Mesenteric fat pad (tissue), 1 donor: Measurements from ENCODE around the gene CENPT. TPM values are rescaled to one million over a fixed set of nuclear protein-coding genes. Genes with fewer than 3 reads are reported as not detected.
"Not testable (repeated sequence)": the region's sequence is repeated elsewhere in the genome, so short reads cannot be mapped to it uniquely, and the experiment has no call there.

Experiments used
- DNase-seq: peaks from one replicate; pipeline ENCODE4 v3.0.0-alpha.2; 2020; ENCODE audit warnings: low spot score
- total RNA-seq: library from RNA; stranded (reverse); fragmentation: NEBNext Ultra II Directional; extraction: Animal tissue kit (Norgen Biotek cat#: 25700); gene quantifications from one replicate; pipeline ENCODE4 v1.2.1, GENCODE V29; 2021
- donor health status: DM: yes; HTN: yes; CAD: no.

Gene CENPT
- total RNA-seq, 1 donor from 2014 or later, result 35.5 TPM

DNA sequence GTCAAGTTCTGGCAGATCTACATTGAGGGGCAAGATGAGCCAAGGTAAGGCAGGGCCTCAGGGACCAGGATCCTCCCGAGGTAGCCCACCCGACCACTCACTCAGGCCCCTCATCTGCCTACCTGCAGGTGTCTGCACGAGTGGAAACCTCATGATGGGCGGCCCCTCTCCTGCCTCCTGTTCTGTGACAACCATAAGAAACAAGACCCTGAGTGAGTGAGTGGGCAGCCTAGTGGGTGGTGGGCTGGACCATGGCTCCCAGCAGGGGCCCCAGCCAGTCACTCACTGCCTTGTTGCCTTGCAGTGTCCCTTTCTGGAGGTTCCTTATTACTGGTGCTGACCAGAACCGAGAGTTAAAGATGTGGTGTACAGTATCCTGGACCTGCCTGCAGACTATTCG, 30.7 kb upstream of the CENPT start:
- DNase-seq, result no peak

DNA sequence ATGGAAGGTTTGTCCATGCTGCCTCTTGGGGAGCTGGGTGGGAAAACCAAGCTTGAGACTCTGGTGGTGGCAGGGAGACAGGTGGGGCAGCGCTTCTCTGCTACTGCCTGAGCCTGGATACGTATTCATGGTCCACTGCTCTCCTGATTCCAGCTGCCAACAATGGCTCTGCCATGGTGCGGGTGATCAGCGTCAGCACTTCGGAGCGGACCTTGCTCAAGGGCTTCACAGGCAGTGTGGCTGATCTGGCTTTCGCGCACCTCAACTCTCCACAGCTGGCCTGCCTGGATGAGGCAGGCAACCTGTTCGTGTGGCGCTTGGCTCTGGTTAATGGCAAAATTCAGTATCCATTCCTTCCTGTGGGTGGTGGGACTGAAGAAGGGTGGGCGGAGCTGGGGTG, 29.6 kb upstream of the CENPT start:
- DNase-seq, result no peak

DNA sequence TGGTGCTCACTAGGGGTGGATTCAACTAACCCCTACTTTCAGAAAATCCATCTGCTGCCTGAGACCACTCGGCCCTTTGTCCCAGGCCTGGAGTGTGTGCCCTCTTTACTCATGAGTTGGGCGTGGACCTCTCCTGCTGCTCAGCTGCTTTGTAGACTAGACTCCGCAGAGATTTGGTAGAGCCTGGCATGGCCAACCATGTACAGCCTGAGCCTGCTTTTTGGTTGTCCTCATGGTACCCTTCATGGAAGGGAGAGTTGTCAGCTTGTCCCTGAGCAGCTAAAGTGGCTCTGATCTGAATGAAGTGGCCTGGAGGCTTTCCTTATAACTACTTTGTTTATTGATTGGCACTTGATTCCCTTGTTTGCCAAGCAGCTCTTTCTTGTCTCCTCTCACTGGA, 26.9 kb upstream of the CENPT start:
- DNase-seq, result no peak

- DNase-seq, result no peak
Measured at GRCh38 chr16:67873435-67874370, 26.2 kb upstream of the CENPT start.

- DNase-seq, result peak; percentile 97
Measured at GRCh38 chr16:67872631-67873434, 25.3 kb upstream of the CENPT start, which contains the start of gene EDC4. Gene EDC4 (plus strand): TSS chr16:67873052. CDS start chr16:67873262, 210 bp downstream.

- no peak for DNase-seq
Measured at GRCh38 chr16:67872131-67872630, 24.7 kb upstream of the CENPT start.

DNA sequence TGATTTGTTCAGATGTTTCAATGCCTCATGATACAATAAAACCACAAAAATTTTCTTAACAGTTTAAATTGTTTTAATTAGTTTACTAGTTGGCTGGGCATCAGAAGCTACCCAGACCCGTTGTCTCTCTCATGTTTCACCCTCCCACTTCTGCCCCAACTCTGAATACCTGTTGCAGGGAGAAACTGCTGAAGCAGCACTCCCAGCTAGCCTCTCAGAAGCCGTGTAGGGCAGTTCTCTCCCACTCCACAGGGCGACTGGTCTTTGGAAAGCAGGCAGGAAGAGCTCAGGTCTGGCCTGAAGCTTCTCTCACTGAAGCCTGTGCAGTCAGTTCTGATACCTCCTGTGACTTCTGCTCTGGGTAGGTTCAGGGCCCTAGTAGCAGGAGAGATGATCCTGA, 23.8 kb upstream of the CENPT start:
- DNase-seq, result no peak

- DNase-seq, result no peak
Measured at GRCh38 chr16:67869653-67870052, 22.2 kb upstream of the CENPT start.

DNA sequence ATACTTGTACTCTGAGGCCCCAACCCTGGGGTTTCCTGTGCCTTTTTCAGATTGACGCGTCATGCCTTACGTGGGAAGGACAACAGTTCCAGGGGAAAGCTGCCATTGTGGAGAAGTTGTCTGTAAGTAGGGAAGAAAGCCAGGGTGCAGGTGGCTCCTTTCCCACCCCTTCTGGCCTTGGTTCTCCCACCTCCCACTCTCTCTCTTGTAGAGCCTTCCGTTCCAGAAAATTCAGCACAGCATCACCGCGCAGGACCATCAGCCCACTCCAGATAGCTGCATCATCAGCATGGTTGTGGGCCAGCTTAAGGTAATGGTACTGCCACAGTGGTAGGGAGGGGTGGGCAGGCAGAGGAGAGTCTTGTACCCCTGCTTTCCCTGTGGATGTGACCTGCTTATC, 20.8 kb upstream of the CENPT start:
- DNase-seq, result no peak

GRCh38 chr16:67865318-67865717, 17.8 kb upstream of the CENPT start:
- DNase-seq, result no peak

GRCh38 chr16:67864594-67864993, 17.1 kb upstream of the CENPT start:
- DNase-seq, result no peak

DNA sequence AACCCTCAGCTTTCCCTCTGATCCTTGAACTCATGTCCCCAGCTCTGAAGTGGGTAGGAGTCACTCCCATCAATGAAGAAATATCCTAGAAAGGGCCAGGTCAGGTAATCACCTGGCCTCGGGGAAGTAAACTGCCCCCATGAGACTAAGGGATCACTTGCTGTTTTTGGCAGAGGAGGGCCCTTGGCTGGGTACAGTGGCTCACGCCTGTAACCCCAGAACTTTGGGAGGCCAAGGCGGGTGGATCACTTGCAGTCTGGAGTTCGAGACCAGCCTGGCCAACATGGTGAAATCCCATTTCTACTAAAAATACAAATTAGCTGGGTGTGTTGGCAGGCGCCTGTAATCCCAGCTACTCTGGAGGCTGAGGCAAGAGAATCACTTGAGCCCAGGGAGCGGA, 16.6 kb upstream of the CENPT start:
- DNase-seq, result not testable (repeated sequence)

DNA sequence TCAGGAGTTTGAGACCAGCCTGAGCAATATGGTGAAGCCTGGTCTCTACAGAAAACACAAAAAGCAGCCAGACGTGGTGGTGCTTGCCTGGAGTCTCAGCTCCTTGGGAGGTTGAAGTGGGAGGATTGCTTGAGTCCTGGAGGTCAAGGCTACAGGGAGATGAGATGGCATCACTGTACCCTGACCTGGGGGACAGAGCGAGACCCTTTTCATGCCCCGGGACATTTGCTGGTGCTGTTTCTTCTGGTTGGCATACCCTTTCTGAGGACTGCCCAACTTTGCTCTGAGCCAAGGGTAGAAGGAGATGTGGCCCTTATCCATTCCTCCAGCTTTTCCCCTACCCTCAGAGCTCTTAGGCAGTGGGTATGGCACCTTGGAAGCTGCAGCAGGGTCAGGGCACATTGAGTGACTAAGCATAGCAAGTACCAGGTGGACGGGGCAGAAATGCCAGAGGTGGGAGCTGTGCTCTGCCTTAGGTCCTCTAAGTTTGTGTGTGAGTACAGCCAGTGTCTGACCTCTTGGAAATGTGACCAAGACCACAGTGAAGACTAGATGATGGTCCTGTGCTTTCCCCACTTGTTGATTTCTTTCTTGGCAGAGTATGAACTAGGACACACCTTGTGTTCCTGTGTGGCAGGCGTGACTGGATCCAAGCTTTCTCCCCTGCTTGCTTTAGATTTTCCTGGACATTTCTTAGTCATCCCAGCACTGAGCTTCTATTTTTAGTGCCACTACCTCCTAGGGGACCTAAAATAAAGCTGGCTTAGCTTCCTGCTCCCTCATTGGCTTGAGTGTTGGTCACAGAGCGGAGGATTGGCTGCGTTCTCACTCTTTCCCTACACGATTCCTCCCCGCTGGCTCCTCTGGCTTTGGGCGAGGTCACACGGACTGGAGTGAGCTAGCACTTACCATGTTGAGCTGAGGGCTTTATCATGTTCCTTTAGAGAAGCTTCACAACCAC, 15.4 kb upstream of the CENPT start:
- no peak for DNase-seq

DNA sequence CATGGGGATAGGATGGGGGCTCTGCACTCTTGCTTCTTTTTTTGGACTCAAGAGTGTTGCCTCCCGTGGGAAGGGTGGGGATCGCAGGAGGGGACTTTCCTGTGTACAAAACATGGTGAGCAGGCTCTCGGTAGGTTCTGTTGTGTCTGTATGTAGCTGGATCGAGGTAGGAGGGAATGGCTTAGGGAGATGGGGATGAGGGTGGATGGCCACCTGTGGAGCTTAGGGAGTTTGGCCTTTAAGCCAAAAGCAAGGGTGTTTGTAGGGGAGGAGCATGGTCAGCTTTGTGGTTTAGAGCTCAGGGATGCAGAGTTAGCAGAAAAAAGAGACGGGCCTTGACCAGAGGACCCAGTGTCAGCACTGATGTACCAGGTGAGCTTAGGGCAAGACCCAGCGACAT, 14.4 kb upstream of the CENPT start:
- no peak for DNase-seq

DNA sequence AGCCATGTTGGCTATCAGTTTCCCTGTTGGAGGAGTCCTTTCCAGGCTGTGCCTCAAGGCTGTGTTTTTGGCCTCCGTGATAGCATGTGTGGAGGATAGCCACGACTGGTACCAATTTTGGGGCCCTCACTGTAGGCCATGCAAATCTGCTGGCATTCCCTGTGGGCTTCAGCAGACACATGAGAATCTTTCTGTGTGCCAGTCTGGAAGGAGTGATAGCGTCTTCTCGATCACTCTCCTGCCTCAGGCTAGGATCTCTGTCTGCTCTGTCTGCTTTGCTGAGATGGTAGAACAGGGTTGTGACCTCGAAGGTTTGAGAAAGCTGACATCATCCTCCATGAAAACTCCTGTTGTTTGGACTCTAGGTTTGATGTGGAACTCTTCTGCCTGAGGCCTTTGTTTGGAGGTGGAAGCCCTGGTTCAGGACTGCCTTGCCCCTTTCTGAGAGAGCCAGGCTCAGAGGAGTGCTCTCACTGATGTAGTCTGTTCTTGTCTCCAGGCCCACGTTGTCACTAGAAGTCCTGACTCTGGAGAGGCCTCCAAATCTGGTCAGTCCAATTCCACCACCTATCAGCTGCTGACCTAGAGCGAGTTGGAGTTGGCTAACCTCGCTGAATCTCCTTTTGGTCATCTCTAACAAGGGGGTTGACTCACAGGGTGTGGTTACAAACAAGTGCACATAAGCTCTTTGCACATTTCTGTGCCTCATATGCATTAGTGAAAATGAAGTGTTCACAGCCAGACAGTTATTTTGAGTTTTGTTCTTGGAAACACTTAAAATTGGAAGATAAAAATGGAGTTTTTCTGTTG, 13.3 kb upstream of the CENPT start:
- no peak for DNase-seq

DNA sequence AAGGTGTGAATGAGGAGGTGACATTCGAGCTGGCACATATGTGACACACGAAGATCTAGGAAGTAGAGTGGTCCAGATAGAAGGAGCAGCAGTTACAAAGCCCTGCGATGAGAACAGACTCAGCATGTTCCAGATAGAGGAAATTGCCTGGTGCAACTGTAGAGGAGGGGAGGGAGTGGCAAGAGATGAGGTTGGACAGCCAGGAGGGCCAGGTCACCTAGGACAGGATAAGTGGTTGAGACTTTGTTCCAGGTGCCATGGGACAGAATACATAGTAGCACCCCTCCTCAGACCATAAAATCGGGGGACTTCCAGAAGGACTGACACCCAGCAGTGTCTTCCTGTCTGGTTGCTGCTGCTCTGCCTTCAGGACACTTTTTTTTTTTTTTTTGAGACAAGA, 11.0 kb upstream of the CENPT start:
- no peak for DNase-seq

DNA sequence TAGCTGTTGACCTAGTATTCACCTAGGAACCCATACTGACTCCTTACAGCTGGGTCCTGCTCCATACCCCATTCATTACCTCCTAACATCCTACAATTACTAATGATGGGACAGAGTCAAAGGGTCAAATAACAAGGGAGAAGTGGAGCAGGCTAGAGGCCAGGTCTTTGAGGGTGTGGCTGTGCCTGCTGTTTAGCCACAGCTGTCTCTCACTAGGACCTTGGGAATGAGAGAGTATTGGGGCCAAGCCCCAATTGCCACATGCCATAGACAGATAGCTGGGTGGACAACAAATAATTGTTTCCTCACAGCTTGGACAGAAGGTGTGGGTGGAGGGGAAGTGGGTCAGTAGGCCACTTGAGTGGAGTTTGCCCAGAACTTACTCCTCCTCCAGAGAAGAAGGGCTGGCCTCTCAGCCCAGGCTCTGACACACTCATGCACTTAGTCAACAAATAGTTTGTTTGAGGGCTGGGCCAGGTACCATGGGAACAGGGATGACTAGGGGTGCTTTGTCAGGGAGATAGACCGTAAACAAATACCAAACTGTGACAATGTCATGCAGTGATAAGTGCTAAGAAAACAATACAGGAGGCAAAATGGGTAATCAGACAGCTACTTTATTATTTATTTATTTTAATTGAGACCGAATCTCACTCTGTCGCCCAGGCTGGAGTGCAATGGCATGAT, 10.2 kb upstream of the CENPT start:
- no peak for DNase-seq

- DNase-seq, result no peak
Measured at GRCh38 chr16:67856927-67857546, 9.5 kb upstream of the CENPT start.

DNA sequence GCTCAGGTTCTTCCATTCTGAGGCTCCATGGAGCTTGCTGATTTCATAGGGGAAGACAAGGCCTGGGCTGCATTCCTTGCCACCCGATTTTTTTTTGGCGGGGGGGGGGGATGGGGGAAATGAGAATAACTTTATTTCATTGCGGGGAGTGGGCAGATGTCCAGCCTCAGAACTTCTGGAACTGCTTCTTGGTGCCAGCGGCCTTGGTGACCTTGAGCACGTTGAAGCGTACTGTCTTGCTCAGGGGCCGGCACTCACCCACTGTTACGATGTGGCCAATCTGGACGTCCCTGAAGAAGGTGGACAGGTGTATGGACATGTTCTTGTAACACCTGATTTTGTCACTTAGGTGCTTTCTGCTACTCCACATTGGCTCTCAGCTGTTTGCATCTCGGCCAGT, 8.3 kb upstream of the CENPT start:
- no peak for DNase-seq
